T-helper 1 cell (primary cell): Measurements from ENCODE around the gene PTGDS.

Experiments used
- DNase-seq, 5 donors: peaks; one replicate each; pipeline ENCODE4 v3.0.0-alpha.2; 2012 to 2020

PTGDS gene

DNA sequence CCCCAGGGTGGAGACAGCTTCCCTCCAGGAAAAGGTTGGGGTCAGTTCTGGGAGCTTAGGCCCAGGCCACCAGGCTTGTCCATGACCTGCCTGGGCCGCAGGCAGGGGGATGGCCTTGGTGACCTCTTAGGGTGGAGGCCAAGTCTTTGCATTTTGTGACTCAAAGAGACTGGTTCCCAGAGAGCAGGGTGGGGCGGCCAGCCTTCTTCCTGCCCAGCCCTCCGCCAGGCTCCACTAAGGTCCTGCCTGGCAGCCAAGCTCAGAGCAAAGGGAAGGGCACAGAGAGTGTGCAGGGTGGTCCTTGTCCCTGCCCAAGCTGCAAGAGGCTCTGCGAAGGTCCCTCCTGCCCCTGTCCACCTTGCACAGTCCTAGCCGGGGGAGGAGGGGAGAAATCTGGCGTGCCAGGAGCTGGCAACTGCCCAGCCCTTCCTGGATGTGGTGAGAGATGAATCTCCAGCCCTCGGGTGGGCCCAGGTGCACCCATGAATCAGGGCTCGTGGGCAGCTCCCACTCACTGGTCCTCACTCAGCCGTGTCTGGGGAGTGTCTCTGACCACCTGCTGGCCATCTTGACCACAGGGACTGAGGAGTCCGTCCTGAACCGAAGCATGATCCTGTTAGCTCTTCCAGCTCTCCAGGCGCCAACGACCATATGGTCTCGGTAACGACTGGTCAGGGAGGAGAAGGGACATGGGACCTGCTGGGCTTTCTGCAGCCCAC lies 2.3 kb upstream of the PTGDS start:
- DNase-seq: peak in 1 of 5 donors; percentile 32

- peak in 1 of 5 donors; percentile 30 for DNase-seq
Measured at GRCh38 chr9:136975644-136976043, 1.7 kb upstream of the PTGDS start.

GRCh38 chr9:136977649-136978072 lies 357 bp downstream of the PTGDS start:
- no peak for DNase-seq

DNA sequence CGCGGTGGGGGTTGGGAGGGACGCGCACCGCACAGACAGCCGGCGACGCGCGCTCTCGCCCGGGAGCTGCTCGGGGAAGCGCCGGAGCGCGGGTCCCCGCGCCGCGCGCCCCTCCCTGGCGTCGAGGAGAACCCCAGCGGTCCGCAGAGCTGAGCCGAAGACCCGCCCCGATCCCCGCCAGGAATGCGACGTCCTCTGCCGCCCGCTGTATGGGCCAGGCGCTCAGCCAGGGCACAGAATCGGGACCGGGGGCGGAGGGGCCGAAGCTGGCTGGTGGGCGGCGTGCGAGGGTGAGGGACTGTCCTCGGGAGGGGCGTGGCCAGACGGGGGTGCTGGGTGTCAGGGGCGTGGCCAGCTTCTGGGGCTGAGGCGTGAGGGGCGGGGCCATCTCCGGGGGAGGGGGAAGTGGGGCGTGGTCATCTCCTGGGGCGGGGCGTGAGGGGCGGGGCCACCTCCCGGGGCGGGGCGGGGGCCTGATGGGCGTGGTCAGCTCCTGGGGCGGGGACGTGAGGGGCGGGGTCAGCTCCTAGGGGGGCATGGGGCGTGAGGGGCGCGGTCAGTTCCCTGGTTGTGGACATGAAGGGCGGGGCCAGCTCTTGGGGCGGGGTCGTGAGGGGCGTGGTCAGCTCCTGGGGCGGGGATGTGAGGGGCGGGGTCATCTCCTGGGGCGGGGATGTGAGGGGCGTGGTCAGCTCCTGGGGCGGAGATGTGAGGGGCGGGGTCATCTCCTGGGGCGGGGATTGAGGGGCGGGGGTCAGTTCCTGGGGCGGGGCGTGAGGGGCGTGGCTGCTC lies 965 bp downstream of the PTGDS start:
- peak; percentile 53 to 79 (median 76) for DNase-seq

DNA sequence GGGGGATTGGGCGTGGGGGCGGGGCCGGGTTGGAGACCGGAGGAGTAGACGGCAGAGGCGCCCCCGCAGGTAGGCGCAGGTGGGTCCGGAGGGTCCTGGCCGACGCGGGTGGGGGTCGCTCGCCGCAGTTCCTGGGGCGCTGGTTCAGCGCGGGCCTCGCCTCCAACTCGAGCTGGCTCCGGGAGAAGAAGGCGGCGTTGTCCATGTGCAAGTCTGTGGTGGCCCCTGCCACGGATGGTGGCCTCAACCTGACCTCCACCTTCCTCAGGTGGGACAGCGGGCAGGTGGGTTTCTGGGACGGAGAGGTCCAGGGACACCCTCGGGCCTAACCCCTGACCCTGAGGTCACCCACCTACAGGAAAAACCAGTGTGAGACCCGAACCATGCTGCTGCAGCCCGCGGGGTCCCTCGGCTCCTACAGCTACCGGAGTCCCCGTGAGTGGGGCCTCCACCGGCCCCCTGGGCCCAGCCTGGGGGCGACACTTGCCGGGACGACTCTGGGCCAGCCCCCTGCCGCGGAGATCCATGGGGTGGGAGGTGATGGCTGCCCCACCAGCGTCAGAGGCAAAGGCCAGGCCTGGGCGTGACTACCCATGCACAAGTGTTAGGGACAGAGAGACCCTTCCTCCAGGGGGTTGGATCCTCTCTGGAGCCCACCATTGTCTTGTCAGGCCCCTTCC lies 1.7 kb downstream of the PTGDS start:
- no peak for DNase-seq

DNA sequence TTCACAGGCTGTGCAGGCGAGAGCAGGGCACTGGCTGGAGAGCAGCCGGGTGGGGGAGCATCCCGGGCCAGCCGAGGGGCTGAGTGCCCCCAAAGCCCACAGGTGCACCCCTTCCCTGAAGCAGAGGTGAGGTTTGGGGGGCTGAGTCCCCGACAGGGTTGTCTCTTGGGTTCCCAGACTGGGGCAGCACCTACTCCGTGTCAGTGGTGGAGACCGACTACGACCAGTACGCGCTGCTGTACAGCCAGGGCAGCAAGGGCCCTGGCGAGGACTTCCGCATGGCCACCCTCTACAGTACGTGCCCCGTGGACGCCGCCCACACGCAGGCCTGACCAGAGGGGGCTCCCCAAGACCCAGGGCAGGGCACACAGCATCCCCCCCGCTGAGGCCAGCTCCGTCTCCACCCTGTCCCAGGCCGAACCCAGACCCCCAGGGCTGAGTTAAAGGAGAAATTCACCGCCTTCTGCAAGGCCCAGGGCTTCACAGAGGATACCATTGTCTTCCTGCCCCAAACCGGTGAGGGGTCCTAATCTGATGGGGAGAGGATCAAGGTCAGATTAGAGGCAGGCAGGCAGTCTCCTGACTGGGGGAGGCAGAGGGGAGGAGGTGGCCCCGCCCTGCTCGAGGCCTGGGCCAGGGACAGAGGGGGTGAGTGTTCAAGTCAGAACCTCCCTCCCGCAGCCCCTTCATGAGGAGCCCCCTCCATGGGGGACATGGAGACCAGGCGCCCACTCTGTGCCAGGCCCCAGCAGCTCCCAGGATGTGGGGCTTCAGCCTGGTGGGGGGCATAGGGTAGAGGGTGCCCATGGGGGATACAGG lies 2.7 kb downstream of the PTGDS start:
- no peak for DNase-seq

- DNase-seq: no peak
Measured at GRCh38 chr9:136980669-136981478, 3.6 kb downstream of the PTGDS start.

DNA sequence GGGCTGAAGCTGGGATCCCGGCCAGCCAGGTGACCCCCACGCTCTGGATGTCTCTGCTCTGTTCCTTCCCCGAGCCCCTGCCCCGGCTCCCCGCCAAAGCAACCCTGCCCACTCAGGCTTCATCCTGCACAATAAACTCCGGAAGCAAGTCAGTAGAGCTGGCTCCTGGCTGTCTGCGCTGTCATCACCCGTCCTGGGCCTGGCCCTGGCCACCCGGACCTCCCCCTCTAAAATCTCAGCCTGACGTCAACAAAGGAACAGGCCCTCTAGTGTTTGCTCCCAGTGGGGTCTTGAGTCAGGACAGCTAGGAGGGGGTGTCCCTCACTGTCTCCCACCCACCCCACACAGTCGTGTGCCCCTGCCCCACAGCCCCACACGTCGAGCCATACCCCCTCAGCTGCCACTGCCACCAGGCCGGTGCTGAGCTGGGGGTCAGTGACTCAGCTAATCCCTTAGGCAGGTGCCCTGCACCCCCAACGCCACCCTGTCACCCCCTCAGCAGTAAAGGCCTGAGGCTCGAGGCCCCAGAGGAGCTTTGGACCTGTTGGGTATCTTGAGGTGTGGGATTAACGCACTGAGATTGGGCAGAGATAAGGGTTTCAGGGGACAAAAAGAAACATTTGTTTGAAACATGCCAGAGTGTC lies 4.4 kb downstream of the PTGDS start:
- no peak for DNase-seq

DNA sequence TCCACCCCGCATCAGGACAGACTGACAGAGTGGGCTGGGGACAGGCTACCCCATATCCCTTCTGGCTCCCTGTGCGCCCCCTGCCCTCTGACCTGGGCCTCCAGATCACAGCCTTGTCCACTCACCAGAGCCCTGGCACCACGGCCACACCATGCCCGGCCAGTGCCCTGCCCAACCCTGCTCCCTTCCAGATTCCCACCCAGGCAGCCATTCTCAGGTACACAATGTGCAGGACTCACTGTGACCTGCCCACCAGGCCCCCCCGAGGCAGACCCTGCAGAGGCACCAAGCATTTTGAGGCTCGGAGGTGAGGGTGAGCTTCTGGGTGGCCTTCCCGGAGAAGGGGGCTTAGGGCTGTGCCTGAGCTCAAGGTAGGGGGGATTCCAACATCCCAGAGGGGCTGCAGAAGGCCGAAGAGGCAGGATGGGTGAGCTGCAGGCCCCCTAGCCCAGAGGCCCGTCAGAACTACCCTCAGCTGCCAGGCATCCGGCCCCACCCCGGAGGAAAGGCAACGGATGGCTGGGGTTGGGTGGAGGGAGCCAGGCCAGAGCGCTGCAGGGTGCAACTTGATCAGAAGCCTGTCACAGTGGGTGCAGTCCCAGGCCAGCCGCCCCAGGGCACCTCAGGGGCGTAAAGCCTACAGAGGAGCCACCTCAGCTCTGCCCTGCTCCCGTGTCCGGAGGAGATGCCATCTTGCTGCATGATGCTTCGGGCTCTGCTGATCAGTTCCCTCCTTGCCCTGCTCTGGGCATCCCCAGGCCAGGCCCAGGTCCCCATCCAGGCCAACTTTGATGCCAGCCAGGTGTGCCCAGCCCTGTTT lies 5.1 kb downstream of the PTGDS start, which contains the start of gene LCNL1:
LCNL1 (plus strand) TSS at position 762 of the 820 bp plus-strand sequence. CDS start 594 bp downstream, outside the sequence.
- DNase-seq: no peak

GRCh38 chr9:136983167-136983566 lies 5.9 kb downstream of the PTGDS start:
- DNase-seq: no peak

- no peak for DNase-seq
Measured at GRCh38 chr9:136983656-136984314, 6.5 kb downstream of the PTGDS start.

DNA sequence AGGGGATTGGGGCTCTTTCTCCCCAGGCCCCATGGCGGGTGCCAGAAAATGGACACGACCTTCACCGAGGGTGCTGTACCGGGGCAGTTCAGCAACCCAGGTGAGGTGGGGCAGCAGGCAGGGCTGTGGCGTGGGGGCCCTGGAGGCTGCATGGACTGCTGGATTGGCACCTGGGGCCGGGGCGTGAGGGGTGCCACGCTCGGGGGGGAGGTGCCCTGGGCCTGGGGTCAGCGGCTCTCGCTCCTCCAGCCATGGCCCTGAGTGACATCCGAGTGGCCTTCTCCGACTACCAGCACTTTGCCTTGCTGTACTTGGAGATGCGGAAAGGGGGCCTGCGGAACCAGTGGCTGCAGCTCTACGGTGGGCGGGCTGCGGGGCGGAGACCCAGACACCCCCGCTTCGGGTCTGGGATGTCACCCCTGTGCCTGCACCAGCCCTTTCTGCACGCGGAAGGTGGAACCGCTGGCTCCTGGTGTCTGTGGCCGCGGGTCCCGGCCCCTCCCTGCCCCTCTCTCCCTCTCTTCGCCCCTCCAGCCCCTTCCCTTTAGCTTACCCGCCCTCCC lies 7.2 kb downstream of the PTGDS start:
- DNase-seq: no peak

DNA sequence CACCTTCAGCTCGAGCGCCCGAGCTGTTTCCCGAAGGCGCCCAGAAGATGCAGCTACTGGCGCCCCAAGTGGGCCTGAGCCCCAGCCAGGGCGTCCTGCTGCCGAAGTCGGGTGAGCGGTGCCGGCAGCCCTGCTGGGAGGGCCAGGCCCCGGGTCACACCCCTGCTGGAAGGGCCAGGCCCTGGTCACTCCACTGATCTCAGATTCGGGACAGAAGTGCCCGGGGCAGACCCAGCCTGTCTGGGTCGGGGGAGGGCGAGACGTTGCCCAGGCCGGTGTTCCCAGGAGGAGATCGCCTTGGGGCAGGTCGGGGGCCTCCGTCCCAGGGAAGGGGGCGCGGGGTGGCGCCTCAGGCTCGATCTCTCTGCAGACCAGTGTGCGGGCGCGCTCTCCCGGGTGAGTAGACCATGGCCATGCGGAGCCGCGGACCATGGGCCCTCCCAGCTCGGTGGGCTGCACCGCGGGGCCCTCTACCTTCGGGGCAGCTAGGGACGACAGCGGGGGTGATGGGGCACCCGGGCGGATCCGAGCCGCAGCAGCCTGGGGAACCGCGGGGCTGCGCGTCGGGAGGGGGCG lies 7.8 kb downstream of the PTGDS start:
- no peak for DNase-seq

- DNase-seq: no peak
Measured at GRCh38 chr9:136985853-136986252, 8.5 kb downstream of the PTGDS start.

GRCh38 chr9:136988872-136989271 lies 11.6 kb downstream of the PTGDS start:
- DNase-seq: no peak

GRCh38 chr9:136990242-136990911 lies 13.1 kb downstream of the PTGDS start:
- DNase-seq: no peak

GRCh38 chr9:136991993-136992818 lies 14.9 kb downstream of the PTGDS start, which contains the start of gene PAXX:
TSS of gene PAXX (plus strand) at chr9:136992422. CDS start at chr9:136992444, 22 bp downstream.
- DNase-seq: peak; percentile 90 to 94 (median 91)
